Activated naive CD8-positive, alpha-beta T cell treated with anti-CD3 and anti-CD28 coated beads, Interleukin-2, amount 50 U/mL, for 16 hours (primary cell): ENCODE results near the gene EYS.
"Not testable (repeated sequence)": the region's sequence is repeated elsewhere in the genome, so short reads cannot be mapped to it uniquely, and the experiment has no call there.

Source experiments
- DNase-seq: peaks from one replicate; pipeline ENCODE4 v3.0.0-alpha.2; 2020; ENCODE audit warnings: low read depth, low spot score

EYS gene

GRCh38 chr6:63839485-63839884, 1867.5 kb downstream of the EYS start:
- DNase-seq: no peak

DNA sequence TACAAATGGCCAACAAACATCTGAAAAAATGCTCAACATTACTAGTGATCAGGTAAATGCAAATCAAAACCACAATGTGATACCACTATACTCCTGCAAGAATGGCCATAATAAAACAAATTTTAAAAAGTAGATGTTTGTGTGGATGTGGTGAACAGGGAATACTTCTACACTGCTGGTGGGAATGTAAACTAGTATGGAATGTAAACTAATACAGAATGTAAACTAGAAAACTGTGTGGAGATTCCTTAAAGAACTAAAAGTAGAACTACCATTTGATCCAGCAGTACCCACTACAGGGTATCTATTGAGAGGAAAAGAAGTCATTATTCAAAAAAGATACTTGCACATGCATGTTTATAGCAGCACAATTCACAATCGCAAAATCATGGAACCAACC, 1878.3 kb downstream of the EYS start:
- not testable (repeated sequence) for DNase-seq

- no peak for DNase-seq
Measured at GRCh38 chr6:63824722-63825121, 1882.3 kb downstream of the EYS start.

DNA sequence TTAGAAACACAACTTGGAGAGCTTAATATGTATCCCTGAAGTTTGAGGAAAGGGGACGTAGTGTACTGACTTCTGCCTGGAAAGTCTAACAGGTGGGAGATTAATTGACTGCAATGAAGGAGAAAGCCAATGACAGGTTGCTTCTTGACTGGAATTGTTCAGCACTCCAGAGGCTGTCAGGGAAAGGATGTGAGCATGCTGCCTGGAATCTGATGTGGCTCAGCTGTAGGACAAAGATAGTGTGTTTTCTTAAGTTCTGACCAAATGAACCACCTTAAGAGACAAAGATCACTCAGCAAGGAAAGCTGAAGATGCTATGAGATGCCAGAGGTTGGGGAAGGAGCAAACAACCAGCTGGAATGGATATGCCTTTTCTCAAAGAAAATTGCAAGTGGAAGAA, 1885.6 kb downstream of the EYS start:
- no peak for DNase-seq

DNA sequence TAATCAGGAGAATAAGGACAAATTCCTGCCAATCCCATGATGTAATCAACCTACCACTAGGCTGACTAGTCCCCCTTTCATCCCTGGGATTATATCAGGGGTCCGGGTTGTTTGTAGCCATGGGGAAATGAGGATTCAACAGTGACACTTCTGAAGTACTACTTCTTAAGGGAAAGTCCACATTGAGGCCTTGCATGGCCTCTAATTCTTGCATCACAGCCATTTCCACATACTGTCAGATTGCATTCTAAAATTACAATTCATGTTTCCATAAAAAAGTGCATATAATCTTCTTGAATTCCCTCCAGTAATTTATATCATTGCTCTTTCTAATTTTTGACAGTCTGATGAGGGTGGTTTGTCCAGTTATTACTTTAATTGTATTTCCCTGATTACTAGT, 1887.2 kb downstream of the EYS start:
- DNase-seq: no peak

DNA sequence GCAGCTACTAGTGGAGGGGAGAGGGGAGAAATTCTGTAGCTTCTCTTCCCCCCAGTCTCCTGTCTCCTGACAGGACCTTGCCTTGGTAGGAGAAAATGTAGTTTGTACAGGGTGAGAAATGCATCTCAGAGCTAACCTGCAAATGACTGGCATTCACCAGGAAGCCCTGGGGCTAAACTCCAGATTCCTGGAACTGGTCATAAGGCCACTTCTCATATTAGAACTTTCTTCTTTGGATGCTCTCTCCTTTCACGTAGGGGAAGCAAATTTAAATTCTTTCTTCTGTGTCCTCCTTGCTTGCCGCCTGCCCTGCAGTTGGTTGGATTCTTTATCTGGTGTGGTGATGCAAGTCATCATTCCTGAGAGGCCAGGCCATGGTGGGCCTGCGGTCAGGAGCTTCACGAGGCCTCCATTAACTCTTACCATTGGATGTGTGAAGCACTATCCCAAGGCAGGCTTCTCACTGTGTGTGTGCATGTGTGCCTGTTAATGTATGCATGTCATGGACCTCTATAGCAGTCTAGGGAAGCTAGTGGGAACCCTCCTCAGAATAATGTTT, 1889.5 kb downstream of the EYS start:
- no peak for DNase-seq

DNA sequence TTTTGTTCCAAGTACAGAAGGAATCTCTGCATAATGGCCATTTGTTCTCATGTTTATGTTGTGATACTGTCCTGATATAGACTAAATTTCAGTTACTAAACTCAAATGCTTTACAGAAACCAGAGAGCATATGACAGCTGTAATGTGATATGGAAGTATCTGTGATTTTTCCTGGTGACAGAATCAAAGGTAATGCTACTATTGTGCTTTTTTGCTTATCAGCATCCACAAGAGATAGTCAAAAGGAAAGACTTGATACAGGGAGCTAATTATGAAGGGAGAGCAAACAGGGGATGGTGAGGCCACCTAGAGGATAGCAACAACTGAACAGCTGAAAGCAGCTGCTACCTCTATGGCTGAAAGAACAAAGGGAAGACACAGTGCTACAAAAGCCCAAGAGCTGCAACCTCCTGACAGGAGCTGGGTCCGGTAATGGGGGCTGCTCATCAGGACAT, 1890.0 kb downstream of the EYS start:
- no peak for DNase-seq

DNA sequence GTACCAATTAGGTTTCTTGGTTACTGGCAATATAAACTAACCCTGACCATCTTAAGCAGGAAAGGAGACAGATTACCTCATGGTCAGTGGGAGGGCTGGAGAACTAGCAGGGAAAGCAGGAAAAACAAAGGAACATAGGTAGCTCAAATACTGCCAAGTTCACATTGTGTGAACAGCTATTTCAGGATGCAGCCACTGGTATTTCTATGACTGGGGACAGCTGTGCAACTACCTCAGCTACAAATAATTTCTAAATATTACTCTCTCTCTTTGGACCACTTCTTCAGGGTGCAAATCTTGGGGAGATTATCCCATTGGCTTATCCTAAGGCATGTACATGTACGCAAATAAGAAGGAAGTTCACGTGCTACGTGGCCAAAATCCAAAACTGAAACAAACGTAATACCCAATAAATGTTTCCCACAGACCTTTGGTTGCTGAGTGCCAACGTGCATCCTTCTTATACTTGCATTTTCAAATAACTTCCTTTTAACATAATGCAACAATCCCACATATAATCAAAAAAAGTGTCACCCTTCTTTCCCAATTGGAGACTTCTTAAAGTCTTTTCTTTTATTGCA, 1890.5 kb downstream of the EYS start:
- DNase-seq: no peak

GRCh38 chr6:63814459-63814858, 1892.6 kb downstream of the EYS start:
- no peak for DNase-seq

DNA sequence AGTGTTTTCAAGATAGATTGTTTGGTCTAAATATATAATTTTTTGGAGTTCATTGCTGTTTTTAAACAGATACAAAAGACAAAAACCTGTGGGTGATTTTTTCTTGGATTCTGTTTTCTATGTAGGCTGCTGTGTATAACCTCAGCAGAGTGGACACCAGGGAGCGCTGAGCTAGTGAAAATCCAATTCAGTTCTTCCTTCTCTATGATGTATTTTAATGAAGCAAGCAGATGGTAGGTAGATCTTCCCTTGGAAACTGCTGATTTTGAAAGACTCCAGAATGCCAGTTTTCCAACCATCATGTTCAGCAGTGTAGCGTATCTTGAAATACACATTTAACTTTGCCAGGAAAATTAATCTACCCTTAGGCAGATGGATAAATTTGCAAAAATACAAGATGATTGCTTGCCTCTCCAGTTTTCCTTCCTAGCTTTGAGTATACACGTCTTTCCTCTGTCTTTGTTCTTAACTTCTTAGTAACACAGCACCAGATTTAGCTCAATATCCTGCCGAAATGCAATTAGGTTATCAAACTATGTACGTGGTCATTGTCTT, 1893.4 kb downstream of the EYS start:
- no peak for DNase-seq

DNA sequence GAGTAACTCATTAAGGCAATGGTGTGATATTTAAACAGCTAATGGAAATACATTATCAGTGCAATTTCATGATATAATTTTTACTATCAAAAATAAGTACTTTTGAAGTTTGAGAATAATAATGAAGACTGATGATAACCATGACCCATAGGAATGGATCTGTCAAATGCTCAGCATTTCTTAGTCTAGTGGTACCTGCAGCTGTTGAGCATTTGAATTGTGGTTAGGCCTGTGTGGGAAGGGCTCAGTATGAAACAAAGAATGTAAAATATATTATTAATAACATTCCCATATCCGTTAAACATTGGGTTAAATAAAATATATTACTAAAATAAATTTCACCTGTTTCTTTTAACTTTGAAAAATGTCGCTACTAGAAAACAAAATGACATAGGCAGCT, 1898.5 kb downstream of the EYS start:
- no peak for DNase-seq

GRCh38 chr6:63807056-63807455, 1900.0 kb downstream of the EYS start:
- no peak for DNase-seq

GRCh38 chr6:63806573-63806913, 1900.5 kb downstream of the EYS start:
- no peak for DNase-seq

DNA sequence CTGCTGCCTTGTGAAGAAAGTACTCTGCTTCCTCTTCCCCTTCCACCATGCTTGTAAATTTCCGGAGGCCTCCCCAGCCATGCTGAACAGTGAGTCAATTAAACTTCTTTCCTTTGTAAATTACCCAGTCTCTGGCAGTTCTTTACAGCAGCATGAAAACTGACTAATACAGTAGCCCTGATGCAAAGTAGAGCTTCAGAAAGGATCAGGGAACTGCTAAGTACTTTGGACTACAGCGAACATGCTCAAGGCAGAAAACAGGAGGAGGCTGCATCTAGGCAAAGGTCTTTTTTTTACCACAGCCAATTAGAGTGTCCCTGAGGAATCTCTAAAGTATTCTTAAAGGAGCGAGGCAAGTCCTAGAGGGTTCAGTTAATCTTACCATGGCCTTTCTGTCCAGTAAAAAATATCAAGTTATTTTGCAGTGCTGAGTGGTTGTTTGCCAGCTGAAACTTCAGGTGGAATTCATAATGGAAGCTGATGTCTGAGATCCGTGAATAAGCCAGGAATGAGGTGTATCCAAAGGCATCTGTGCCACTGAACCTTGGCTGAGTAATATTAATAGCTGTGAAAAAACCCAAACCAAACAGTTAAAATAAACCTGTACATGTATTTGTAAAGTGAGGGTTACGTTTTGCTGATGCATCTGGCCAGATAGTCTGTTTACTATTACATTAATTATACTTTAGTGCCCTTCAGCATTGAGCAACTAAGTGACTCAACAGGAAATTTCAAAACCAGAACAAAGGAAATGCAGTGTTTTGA, 1901.0 kb downstream of the EYS start:
- DNase-seq: no peak

GRCh38 chr6:63805345-63805744, 1901.7 kb downstream of the EYS start:
- DNase-seq: no peak

DNA sequence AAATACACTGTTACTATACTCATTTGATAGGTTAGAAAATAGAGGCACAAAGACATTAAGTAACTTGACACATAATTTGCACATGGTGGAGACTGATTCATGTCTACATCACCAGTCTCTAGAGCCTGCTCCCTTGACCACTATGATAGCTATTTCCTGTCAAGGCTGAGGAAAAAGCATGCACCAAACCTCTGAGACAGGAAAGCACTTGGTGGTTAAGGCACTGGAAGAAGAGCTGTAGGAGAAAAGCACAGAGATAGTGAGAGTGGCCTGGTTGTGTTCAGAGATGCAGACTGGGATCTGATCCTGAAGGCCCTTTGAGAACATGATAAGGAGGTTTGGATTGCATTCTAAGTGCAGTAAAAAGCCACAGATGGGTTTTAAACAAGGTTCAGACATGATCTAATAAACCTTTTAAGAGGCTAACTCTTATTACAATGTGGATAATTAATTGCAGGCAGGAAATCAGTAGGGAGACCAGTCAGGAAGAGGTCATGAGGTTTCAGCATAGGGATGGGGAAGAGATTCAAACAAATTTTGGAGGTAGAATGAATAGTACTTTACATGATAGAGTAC, 1902.6 kb downstream of the EYS start:
- DNase-seq: no peak

DNA sequence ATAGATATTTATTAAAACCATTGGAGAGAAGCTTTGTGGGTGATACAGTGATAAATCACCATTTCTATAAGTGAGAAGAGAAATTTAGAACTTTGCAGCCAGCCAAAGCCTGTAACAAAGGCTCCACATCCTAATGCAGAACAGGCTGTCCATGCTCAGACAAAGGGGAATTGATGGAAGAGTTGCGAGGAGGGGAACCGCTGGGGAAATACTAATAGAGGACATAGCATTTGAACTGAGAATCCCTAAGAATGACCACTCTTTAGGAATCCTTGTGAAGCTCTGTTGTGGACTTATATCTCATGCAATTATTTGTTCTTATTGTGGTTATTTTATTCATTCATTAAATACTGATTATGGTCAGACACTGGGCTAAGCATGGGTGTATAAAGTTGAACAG, 1903.7 kb downstream of the EYS start:
- DNase-seq: no peak

DNA sequence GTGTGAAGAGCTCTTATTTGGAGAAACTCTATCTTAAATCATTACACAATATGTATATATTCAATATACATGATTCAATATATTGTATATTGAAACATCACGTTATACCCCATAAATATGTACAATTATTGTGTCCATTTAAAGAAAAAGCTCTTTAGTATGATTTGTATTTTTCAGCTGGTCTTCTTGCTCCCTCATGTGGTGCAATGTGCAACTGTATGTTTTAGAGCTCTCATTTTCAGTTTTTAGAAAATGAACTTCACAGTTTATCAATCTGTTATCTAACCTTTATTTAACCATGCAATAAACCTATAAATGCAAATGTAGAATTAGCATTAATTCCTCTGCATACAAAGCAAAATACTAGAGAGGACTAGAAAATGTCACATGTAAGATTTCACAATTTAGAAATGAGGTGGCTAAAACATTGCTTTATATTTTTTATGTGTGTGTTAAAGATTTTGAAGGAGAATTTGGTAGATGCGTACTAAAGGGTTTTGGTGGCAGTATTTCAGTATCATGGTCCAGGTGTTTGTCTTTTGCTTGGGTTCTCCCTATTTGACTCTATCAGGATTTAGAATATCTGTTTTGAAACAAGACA, 1904.3 kb downstream of the EYS start:
- no peak for DNase-seq

DNA sequence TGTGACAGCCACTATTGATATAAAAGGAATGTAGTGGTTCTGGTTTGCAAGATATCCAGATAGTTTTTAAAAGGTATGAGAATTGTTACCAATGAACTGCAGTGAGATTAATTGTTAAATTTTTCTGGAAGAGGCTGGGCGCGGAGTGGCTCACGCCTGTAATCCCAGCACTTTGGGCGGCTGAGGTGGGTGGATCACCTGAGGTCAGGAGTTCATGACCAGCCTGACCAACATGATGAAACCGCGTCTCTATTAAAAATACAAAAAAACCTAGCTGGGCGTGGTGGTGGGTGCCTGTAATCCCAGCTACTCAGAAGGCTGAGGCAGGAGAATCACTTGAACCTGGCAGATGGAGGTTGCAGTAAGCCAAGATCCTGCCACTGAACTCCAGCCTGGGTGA, 1906.6 kb downstream of the EYS start:
- not testable (repeated sequence) for DNase-seq

GRCh38 chr6:63799813-63800212, 1907.2 kb downstream of the EYS start:
- no peak for DNase-seq

GRCh38 chr6:63799313-63799712, 1907.7 kb downstream of the EYS start:
- no peak for DNase-seq

DNA sequence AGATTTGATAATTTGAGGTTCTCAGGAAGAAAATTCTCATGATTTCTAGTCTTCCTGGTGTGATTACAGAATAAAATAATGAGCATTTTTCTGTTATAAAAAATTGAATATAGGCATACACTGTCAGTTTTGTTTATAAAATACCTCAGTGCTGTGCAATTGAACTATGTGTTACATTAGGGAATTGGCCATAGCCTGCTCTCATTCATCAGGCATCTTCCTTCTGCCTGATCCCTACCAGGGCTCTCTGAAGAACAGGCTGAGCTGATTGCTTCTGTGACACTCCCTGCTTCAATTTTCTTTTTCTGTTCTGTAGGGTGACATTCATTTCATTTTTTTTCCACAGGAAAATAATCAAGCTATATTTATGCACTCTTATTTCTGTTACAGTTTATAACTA, 1908.6 kb downstream of the EYS start:
- DNase-seq: no peak
